Measurements from ENCODE around the gene FAM118B.

GRCh38 chr11:126174816-126175215, 36.8 kb upstream of the FAM118B start:
- TF ChIP-seq CTCF (conservative IDR thresholded peaks at IDR 0.05 in 1 of 2, IDR thresholded peaks at IDR 0.05 in 1 of 2; ENCODE audit: low read depth in 1 of 2, low read length in 2 of 2) (no peak), EZH2 (IDR thresholded peaks at IDR 0.05; ENCODE audit: low read length, missing control alignments) (no peak)
